GM23248 (cell line): ENCODE results near the gene HLA-DRA.

Experiments used
- EZH2 ChIP-seq: fragments of 200-600 bp; sonication (generic); IDR thresholded peaks from 2 replicates; pipeline ENCODE4 v1.6.1; 2018; ENCODE audit warnings: antibody characterized with exemption, mild to moderate bottlenecking; ENCODE audit not compliant: insufficient read depth, poor library complexity, severe bottlenecking
- EZH2phosphoT487 ChIP-seq: fragments of 200-600 bp; sonication (generic); IDR thresholded peaks from 2 replicates; pipeline ENCODE4 v1.6.1; 2018; ENCODE audit warnings: antibody characterized with exemption, moderate library complexity, mild to moderate bottlenecking, low read depth; ENCODE audit not compliant: insufficient read depth

DNA sequence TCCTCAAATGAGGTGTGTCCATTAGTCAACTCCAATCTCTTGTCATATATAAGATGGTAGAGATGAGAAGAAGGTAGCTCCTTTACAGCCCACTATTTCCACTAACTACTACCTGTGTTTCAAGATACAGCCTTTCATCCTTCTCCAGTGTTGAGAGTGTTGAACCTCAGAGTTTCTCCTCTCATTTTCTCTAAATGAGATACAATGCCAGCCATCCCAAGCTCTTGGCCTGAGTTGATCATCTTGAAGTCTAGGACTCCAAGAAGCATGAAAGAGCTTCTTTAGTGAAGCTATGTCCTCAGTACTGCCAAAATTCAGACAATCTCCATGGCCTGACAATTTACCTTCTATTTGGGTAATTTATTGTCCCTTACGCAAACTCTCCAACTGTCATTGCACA, 548 bp upstream of the HLA-DRA start:
- no peak for TF ChIP-seq EZH2
- no peak for TF ChIP-seq EZH2phosphoT487
